HCEC 1CT (cell line): ENCODE results near the gene EML1.
"Not testable (repeated sequence)": the region's sequence is repeated elsewhere in the genome, so short reads cannot be mapped to it uniquely, and the experiment has no call there.

Experiments
- DNase-seq: peaks from one replicate; pipeline ENCODE4 v3.0.0-alpha.2; 2017

EML1 gene

GRCh38 chr14:99944241-99944651, 151.0 kb downstream of the EML1 start:
- no peak for DNase-seq

GRCh38 chr14:99945732-99946651, 152.8 kb downstream of the EML1 start:
- no peak for DNase-seq

- peak; percentile 12 for DNase-seq
Measured at GRCh38 chr14:99946652-99947489, 153.7 kb downstream of the EML1 start.

- DNase-seq: no peak
Measured at GRCh38 chr14:99947695-99948094, 154.5 kb downstream of the EML1 start.

GRCh38 chr14:99949011-99949732, 156.0 kb downstream of the EML1 start:
- not testable (repeated sequence) for DNase-seq

GRCh38 chr14:99950181-99950580, 157.0 kb downstream of the EML1 start:
- DNase-seq: no peak

GRCh38 chr14:99951085-99951484, 157.9 kb downstream of the EML1 start:
- no peak for DNase-seq

- no peak for DNase-seq
Measured at GRCh38 chr14:99952039-99952438, 158.8 kb downstream of the EML1 start.

GRCh38 chr14:99952453-99952852, 159.2 kb downstream of the EML1 start:
- DNase-seq: no peak

- no peak for DNase-seq
Measured at GRCh38 chr14:99955826-99956455, 162.7 kb downstream of the EML1 start.

GRCh38 chr14:99958380-99958779, 165.2 kb downstream of the EML1 start:
- DNase-seq: no peak

- DNase-seq: no peak
Measured at GRCh38 chr14:99961826-99962518, 168.8 kb downstream of the EML1 start.

- no peak for DNase-seq
Measured at GRCh38 chr14:99964979-99965378, 171.8 kb downstream of the EML1 start.

GRCh38 chr14:99966037-99966835, 173.0 kb downstream of the EML1 start:
- DNase-seq: no peak

- no peak for DNase-seq
Measured at GRCh38 chr14:99966912-99967311, 173.7 kb downstream of the EML1 start.

- peak; percentile 58 for DNase-seq
Measured at GRCh38 chr14:99968191-99968920, 175.1 kb downstream of the EML1 start.

GRCh38 chr14:99968941-99969340, 175.7 kb downstream of the EML1 start:
- no peak for DNase-seq

GRCh38 chr14:99969673-99970322, 176.6 kb downstream of the EML1 start:
- no peak for DNase-seq

- peak; percentile 67 for DNase-seq
Measured at GRCh38 chr14:99971087-99971940, 178.1 kb downstream of the EML1 start.
